ENCODE results near the gene ACE2.
A peak's percentile ranks its signal among the peaks of the same experiment; 100 is the strongest.

The ACE2 gene

GRCh38 chrX:15570145-15570544, 30.6 kb downstream of the ACE2 start:
- DNase-seq = no peak

GRCh38 chrX:15567886-15568616, 32.7 kb downstream of the ACE2 start:
- no peak for DNase-seq

GRCh38 chrX:15567267-15567666, 33.5 kb downstream of the ACE2 start:
- DNase-seq = no peak

- no peak for DNase-seq
Observed at GRCh38 chrX:15566244-15566643, 34.5 kb downstream of the ACE2 start.

GRCh38 chrX:15564981-15565579, 35.7 kb downstream of the ACE2 start:
- peak; percentile 31 for DNase-seq

- DNase-seq = no peak
Observed at GRCh38 chrX:15563056-15563455, 37.7 kb downstream of the ACE2 start.

- no peak for DNase-seq
Observed at GRCh38 chrX:15560924-15561323, 39.8 kb downstream of the ACE2 start.

- DNase-seq = no peak
Observed at GRCh38 chrX:15559227-15559626, 41.5 kb downstream of the ACE2 start.

- no peak for DNase-seq
Observed at GRCh38 chrX:15549189-15550012, 51.4 kb downstream of the ACE2 start.

- no peak for DNase-seq
Observed at GRCh38 chrX:15547356-15547755, 53.4 kb downstream of the ACE2 start.

- no peak for DNase-seq
Observed at GRCh38 chrX:15546745-15547144, 54.0 kb downstream of the ACE2 start.

GRCh38 chrX:15530318-15530717, 70.4 kb downstream of the ACE2 start:
- no peak for DNase-seq

- DNase-seq = no peak
Observed at GRCh38 chrX:15529165-15529564, 71.6 kb downstream of the ACE2 start.

GRCh38 chrX:15525664-15526416, 74.9 kb downstream of the ACE2 start:
- no peak for DNase-seq

GRCh38 chrX:15524417-15524816, 76.3 kb downstream of the ACE2 start:
- DNase-seq = no peak

GRCh38 chrX:15523088-15523487, 77.7 kb downstream of the ACE2 start:
- no peak for DNase-seq

GRCh38 chrX:15522464-15522863, 78.3 kb downstream of the ACE2 start:
- no peak for DNase-seq

- no peak for DNase-seq
Observed at GRCh38 chrX:15515931-15516330, 84.8 kb downstream of the ACE2 start.

- DNase-seq = no peak
Observed at GRCh38 chrX:15514279-15514678, 86.5 kb downstream of the ACE2 start.

- no peak for DNase-seq
Observed at GRCh38 chrX:15512401-15512965, 88.3 kb downstream of the ACE2 start.

- DNase-seq = no peak
Observed at GRCh38 chrX:15511563-15511962, 89.2 kb downstream of the ACE2 start.

All from SHP77 treated with DMSO at 0.1 percent for 48 hours (cell line).